ENCODE data around the gene BICDL1.
A peak's percentile ranks its signal among the peaks of the same experiment; 100 is the strongest.

BICDL1 gene

DNA sequence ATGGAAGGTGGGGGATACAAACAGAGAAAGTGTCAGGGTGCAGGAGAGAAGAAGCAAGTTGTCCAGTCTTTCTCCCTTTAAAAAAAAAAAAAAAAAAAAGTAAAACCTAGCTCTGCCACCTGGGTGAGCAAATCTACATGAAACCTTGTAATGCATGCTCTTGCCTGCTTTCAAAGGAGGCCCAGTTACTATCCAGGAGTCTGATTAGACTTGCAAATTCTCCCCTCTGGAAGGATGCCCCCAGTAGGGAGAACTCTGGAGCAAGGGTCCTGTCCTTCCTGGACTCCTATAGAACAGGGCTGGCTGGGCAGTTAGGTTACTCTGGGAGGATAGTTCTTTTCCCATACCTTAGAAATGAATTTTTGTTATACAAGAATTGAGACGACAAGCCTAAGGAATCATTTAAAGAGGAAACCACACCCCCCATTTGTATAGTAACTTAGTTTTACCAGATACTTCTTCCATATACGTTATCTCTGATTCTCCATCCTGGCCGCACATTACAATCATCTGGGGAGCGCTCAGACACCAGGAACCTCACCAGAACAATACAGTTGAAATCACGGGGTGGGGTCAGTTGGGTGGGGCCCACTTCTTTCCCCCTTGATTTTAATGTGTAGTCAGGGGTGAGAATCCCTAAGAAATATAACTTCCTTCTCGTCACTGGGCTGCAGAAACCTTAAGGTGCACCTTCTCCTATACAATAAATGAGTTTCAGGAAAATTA is 97.0 kb downstream of the BICDL1 start:
- no peak for DNase-seq

GRCh38 chr12:120086801-120087621 is 98.0 kb downstream of the BICDL1 start:
- DNase-seq: peak; percentile 100

DNA sequence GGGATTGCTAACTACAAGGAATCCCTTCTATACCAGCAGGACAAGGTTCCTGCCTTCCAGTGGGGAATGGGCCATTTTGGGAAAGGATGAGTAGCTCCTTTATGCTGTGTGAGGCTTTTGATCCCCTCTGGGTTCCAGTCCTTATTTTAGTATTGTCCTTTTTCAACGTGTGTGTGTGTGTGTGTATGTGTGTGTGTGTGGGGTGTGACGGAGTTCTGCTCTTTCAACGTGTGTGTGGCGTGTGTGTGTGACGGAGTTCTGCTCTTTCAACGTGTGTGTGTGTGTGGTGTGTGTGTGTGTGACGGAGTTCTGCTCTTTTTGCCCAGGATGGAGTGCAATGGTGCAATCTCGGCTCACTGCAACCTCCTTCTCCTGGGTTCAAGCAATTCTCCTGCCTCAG is 100.1 kb downstream of the BICDL1 start:
- DNase-seq: no peak

DNA sequence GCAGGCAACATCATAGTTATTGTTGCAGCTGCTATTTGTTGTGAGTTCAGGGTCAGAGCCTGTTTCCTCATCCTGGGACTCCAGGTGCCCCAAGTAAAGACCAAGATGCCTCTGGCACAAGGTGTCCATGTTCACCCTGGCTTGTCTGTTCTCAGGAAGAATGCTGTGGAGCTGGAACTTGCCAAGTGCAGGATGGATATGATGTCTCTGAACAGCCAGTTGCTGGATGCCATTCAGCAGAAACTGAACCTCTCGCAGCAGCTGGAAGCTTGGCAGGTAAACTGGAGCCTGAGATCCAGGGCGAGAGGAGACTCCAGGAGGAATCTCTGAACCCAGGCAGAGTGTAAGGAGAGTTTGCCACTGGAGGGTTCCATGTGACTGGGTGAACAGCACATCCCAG is 100.8 kb downstream of the BICDL1 start:
- no peak for DNase-seq

- no peak for DNase-seq
These were observed 101.2 kb downstream of the BICDL1 start for GRCh38 chr12:120090206-120090605.

- no peak for DNase-seq
These were observed 101.7 kb downstream of the BICDL1 start for GRCh38 chr12:120090626-120091295.

- no peak for DNase-seq
These were observed 102.5 kb downstream of the BICDL1 start for GRCh38 chr12:120091371-120092090.

DNA sequence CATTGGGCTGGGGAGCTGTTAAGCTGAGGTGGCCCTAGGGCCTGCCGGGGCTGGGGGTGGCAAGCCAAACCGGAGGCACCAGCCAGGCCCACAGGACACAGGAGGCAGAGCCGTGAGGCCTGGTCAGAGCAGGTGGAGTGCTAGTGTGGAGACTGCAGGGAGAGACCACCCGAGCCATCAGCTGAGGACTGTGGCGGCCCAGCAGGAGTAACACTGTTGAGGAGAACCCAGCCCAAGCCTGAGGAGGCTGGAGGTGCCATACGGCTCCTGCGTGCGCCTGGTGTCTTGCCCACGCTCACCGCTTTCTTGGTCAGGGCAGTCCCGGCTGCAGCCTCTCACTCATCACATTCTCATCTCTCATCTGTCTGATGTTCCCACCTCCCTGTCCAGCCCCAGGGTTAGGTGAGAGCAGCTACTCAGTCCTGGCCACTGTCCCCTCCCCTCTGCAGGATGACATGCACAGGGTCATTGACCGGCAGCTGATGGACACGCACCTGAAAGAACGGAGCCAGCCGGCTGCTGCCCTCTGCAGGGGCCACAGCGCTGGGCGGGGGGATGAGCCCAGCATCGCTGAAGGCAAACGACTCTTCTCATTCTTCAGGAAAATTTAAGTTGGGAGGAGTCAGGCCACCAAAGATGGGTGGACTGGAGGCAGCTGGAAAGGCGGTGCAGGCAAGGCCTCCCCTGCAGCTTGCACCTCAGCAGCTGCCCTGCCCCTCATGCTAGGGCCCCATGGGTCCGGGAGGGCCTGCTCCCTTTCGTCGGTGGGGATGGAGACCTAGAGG is 103.7 kb downstream of the BICDL1 start:
- no peak for DNase-seq

- no peak for DNase-seq
These were observed 104.2 kb downstream of the BICDL1 start for GRCh38 chr12:120093336-120093591.

DNA sequence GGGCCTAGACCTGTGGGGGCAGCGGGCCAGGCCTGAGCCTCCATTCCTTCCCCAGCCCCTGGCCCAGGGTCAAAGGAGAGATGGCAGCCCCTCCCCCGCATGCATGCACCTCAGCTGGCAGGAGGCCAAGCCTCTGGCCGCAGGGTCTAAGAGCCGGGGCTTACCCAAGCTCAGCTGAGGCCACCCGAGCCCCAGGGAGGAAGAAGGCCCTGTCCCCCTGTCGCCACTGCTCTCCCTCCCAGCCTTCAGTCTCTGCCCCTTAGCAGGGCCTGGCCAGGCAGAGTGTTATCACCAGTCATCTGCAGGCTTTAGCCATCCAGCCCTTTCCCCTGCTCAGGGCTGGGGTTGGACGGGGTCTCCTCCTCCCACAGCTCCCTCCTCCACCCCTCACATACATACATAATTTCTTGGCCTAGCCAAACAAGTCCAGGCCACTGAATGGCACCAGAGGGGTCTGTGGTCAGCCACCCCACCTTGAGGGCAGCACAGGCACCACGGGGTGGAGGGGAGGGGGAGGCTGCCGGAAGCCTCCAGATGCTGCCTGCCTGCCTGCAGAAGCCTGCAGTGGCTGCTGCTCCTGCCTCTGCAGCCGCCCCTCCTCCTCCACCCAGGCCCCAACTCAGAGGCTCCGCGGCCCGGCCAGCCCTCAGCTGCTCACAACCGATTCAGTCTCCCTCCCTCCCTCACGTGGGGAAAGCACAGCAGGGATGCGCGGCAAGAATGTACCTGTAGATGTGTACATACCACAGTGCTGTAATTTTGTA is 104.7 kb downstream of the BICDL1 start:
- no peak for DNase-seq

- DNase-seq: no peak
These were observed 105.4 kb downstream of the BICDL1 start for GRCh38 chr12:120094485-120094884.

- DNase-seq: no peak
These were observed 106.3 kb downstream of the BICDL1 start for GRCh38 chr12:120095331-120095730.

GRCh38 chr12:120095736-120096135 is 106.7 kb downstream of the BICDL1 start:
- no peak for DNase-seq

DNA sequence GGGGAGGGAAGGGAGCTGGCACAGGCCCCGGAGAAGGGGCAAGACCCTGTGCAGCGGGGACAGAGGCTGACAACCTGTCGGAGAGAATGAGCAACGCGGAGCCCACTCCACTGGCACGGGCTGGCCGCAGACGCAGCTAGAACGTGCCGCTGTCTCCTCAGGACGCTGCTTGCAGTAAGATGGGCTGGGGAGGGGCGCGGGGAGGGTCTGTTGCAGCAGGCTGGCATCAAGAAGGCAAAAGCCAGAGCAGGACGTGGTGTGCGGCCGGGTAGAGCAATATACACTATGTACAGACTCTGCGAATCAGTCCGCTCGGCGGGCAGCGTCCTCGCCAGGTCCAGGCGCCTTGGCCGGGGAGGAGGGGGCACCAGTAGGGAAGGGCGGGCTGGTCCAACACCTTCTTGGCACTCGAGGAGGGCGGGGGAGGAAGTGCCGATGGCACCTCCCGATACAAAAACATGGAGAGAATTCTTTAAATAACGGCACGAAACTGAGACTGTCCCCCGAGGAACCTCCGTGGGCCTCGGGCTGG is 107.7 kb downstream of the BICDL1 start:
- no peak for DNase-seq

DNA sequence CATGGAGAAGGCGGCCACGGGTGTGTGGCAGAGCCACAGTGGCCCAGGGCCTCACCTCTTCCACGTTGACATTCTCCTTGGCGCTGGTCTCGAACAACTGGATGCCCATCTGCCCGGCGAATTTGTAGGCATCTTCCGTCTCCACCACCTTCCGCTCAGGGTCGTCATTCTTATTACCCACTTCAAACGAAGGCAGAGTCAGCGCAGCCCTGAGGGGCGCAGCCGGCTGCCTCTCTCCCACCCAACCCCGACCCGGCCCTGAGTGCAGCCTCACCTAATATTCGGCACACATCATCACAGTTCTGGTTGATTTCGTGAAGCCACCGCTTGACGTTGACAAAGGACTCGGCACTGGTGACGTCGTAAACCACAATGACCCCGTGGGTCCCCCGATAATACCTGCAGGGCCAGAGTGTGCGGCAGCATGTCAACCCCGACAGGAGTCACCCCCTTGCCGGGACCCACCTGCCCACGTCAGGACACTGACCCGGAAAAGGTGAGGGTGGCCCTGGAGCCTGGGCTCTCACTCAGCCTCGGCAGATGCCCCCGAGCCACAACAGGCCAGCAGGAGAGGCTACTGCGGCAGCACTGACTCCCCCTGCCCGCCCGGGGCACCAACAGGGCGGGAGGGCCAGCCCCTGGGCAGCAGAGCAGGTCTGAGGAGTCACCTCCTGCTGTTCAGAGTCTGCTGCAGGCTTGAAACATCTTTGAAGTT is 109.9 kb downstream of the BICDL1 start:
- no peak for DNase-seq

DNA sequence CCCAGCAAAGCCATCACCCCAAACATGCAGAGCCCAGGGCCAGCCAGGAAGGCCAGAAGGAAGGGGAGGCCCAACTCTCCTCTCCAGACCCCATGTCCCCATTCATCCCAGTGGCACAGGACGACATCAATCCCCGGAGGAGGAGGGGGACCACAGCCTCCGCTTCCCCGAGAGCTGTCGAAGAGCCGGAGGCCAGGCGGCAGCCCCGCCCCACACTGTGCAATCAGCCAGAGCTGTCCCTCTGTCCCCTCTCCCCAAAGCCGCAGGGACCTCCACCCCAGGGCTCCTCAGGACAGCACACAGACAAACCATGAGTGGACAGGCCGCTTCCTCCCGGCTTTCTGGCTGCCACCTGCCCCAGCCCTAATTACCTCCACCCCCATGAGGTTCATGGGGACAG is 110.7 kb downstream of the BICDL1 start:
- no peak for DNase-seq

DNA sequence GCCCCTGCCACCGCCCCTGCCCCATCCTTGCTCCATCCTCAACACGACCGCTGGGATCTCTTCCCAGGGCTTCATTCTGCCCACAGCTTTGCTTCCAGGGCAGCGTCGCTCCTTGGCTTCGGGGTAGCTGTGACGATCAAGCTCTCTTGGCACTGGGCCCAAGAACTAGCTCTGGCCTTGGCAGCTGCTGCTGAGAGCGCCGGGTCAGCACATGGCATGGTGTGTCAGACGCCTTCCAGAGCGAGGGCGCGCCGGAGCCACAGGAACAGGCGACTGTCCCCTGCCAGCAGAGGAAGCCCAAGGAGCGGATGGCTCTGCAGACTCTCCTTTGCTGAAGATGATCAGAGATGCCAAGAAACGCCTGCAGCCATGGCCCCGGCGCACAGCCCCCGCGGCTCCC is 111.6 kb downstream of the BICDL1 start:
- no peak for DNase-seq

DNA sequence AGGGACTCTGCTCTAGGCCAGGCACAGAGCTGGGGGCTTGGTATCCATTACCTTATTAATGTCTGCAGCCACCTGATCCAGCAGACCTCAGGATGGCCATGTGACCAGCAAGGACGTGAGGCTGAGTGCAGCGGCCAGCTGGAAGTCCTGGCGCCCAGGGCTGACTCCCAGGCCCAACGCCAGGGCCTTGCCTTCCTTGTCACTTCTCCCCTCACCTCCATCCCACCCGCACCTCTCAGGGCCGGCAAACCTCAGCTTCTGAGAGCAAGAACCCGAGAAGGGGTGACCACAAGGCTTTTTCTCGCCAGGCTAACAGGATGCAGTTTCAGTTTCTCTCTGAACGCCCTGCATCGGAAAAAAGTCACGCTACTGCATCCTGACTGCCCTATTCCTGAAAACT is 112.1 kb downstream of the BICDL1 start:
- DNase-seq: no peak

- DNase-seq: no peak
These were observed 112.6 kb downstream of the BICDL1 start for GRCh38 chr12:120101617-120102016.

- no peak for DNase-seq
These were observed 113.4 kb downstream of the BICDL1 start for GRCh38 chr12:120102189-120103043.
